Panc1 (cell line): ENCODE data around the gene SEL1L2. TPM values are rescaled to one million over a fixed set of nuclear protein-coding genes. Genes with fewer than 3 reads are reported as not detected.

Experiments
- ATAC-seq: fragments of 200-7000 bp; cut with Tn5 transposase; 2 replicates; pipeline ENCODE4 v1.9.1; 2020; ENCODE audit warnings: mild to moderate bottlenecking, moderate library complexity
- BruUV-seq: library from RNA; stranded (reverse); fragments of 400-500 nt; replicated peaks from 2 replicates; lab custom pipeline; 2021; lab: Mats Ljungman, UMichigan
- CTCF ChIA-PET: fragments of 300-600 bp; sonication (Branson Sonifier 250); formaldehyde crosslinking; loops from one replicate; lab custom pipeline; 2022; ENCODE audit warnings: antibody characterized with exemption; lab: Charles Lee
- POLR2A ChIA-PET: fragments of 300-600 bp; sonication (Branson Sonifier 250); formaldehyde crosslinking; loops from one replicate; lab custom pipeline; 2022; ENCODE audit warnings: antibody characterized with exemption; lab: Charles Lee
- DNase-seq: peaks from one replicate; pipeline ENCODE4 v3.0.0-alpha.2; 2010; ENCODE audit warnings: low read depth, low spot score
- H3K27ac ChIP-seq: 2 replicates; pipeline ENCODE4 v1.5.1; 2011; ENCODE audit warnings: mild to moderate bottlenecking, low read length, inconsistent platforms
- H3K27me3 ChIP-seq: fragments of 200-500 bp; sonication (Bioruptor generic); 2 replicates; pipeline ENCODE4 v1.6.0; 2014; ENCODE audit warnings: low read length, inconsistent platforms; ENCODE audit not compliant: control insufficient read depth, insufficient read depth
- H3K36me3 ChIP-seq: fragments of 200-500 bp; sonication (Bioruptor generic); 2 replicates; pipeline ENCODE4 v1.5.1; 2014; ENCODE audit warnings: inconsistent platforms, mild to moderate bottlenecking, low read length, moderate library complexity; ENCODE audit not compliant: control insufficient read depth, insufficient read depth
- H3K4me1 ChIP-seq: 2 replicates; pipeline ENCODE4 v1.5.1; 2011; ENCODE audit warnings: inconsistent platforms, mild to moderate bottlenecking, low read length, moderate library complexity; ENCODE audit not compliant: control insufficient read depth, insufficient read depth
- H3K4me3 ChIP-seq, 2 experiments: 2 replicates each; pipeline ENCODE4 v1.5.1; 2011 to 2012; ENCODE audit warnings: low read depth in 2 of 2, low read length in 2 of 2, mild to moderate bottlenecking in 2 of 2, inconsistent platforms in 1 of 2, moderate library complexity in 1 of 2
- H3K9me3 ChIP-seq: fragments of 200-500 bp; sonication (Bioruptor generic); 2 replicates; pipeline ENCODE4 v1.5.1; 2014; ENCODE audit warnings: low read depth, mild to moderate bottlenecking, inconsistent platforms, low read length, moderate library complexity; ENCODE audit not compliant: control insufficient read depth, insufficient read depth
- CTCF ChIP-seq: fragments of 450-650 bp; IDR thresholded peaks from 2 replicates; pipeline ENCODE4 v1.5.1; 2017; ENCODE audit warnings: mild to moderate bottlenecking
- POLR2AphosphoS5 ChIP-seq: IDR thresholded peaks from 2 replicates; pipeline ENCODE4 v1.6.1; 2012; ENCODE audit warnings: mild to moderate bottlenecking, low read depth, low read length, moderate library complexity
- SIN3A ChIP-seq: IDR thresholded peaks from 2 replicates; pipeline ENCODE4 v1.6.1; 2012; ENCODE audit warnings: low read depth, mild to moderate bottlenecking, low read length, moderate library complexity, borderline replicate concordance; ENCODE audit not compliant: insufficient read depth
- TCF7L2 ChIP-seq: IDR thresholded peaks from 2 replicates; pipeline ENCODE4 v1.6.1; 2011; ENCODE audit warnings: mild to moderate bottlenecking, low read depth, low read length, inconsistent platforms
- in situ Hi-C: cut with HindIII; loops from 2 replicates; pipeline ENCODE4 v1.10.0; 2016; ENCODE audit warnings: low sequenced_read_pairs, low pct_unique_long_range_greater_than_20kb
- intact Hi-C: fragments of 100-400 bp; cut with micrococcal nuclease; formaldehyde crosslinking; loops from one replicate; pipeline ENCODE4 v1.10.0; 2022; ENCODE audit not compliant: unreplicated experiment
- total RNA-seq: library from RNA; stranded (reverse); gene quantifications from one replicate; pipeline ENCODE4 v1.2.1, GENCODE V29; 2021; ENCODE audit not compliant: unreplicated experiment
- TF ChIP-seq, protein P1 (sequence below), 2 experiments: IDR thresholded peaks; 2 replicates each; pipeline ENCODE4 v1.6.1; 2011 to 2012; ENCODE audit warnings: low read depth in 2 of 2, control low read depth in 1 of 2, low read length in 1 of 2, mild to moderate bottlenecking in 1 of 2, moderate library complexity in 1 of 2; ENCODE audit not compliant: insufficient read depth in 1 of 2

SEL1L2 gene
- total RNA-seq, 1 experiment from 2014 or later = not detected

DNA sequence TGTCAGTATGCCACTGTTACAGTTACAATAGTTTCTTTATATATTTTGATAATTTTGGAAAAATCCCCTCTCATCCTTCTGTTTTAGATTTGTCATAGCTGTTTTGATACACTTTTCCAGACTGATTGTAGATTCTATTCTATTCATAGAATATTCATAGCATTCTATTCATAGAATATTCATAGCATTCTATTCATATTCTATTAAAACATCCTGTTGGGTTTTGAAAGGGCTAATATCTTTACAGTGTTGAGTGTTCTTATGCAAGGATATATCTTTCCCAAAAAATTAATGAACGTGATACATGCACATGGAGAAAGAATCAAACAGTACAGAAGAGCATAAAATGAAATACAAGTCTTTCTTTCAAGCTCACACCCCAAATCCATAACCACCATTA lies 42.9 kb upstream of the SEL1L2 start:
- BruUV-seq = no TSS peak
- Histone ChIP-seq H3K4me1 (no peaks in the 10 kb centered on the region), H3K27ac (no peak overlapping the region), H3K27me3 (no peaks in the 10 kb centered on the region), H3K9me3 (no peaks in the 10 kb centered on the region), H3K36me3 (no peaks in the 10 kb centered on the region), H3K4me3 (no peak overlapping the region)
- no peak for DNase-seq
- in situ Hi-C loops = no loop called here
- CTCF ChIA-PET = no interaction called here
- no peak for ATAC-seq
- TF ChIP-seq TCF7L2 (no peak), POLR2AphosphoS5 (no peak), CTCF (no peak), SIN3A (no peak)
- TF ChIP-seq, protein P1, sequence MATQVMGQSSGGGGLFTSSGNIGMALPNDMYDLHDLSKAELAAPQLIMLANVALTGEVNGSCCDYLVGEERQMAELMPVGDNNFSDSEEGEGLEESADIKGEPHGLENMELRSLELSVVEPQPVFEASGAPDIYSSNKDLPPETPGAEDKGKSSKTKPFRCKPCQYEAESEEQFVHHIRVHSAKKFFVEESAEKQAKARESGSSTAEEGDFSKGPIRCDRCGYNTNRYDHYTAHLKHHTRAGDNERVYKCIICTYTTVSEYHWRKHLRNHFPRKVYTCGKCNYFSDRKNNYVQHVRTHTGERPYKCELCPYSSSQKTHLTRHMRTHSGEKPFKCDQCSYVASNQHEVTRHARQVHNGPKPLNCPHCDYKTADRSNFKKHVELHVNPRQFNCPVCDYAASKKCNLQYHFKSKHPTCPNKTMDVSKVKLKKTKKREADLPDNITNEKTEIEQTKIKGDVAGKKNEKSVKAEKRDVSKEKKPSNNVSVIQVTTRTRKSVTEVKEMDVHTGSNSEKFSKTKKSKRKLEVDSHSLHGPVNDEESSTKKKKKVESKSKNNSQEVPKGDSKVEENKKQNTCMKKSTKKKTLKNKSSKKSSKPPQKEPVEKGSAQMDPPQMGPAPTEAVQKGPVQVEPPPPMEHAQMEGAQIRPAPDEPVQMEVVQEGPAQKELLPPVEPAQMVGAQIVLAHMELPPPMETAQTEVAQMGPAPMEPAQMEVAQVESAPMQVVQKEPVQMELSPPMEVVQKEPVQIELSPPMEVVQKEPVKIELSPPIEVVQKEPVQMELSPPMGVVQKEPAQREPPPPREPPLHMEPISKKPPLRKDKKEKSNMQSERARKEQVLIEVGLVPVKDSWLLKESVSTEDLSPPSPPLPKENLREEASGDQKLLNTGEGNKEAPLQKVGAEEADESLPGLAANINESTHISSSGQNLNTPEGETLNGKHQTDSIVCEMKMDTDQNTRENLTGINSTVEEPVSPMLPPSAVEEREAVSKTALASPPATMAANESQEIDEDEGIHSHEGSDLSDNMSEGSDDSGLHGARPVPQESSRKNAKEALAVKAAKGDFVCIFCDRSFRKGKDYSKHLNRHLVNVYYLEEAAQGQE (IDR thresholded peaks at IDR 0.05; ENCODE audit: insufficient read depth in 1 of 2, low read depth in 2 of 2, low read length in 1 of 2) = no peak
- intact Hi-C loops = no loop called here
- POLR2A ChIA-PET = no interaction called here

- in situ Hi-C loops (no loop called here), intact Hi-C loops (no loop called here)
- TF ChIP-seq SIN3A (no peak), TCF7L2 (no peak), POLR2AphosphoS5 (no peak), CTCF (no peak)
- TF ChIP-seq, protein P1 (IDR thresholded peaks at IDR 0.05; ENCODE audit: insufficient read depth in 1 of 2, low read depth in 2 of 2, low read length in 1 of 2) = no peak
- Histone ChIP-seq H3K4me1 (no peaks in the 10 kb centered on the region), H3K9me3 (no peaks in the 10 kb centered on the region), H3K27ac (no peak overlapping the region), H3K27me3 (no peaks in the 10 kb centered on the region), H3K4me3 (no peak overlapping the region), H3K36me3 (no peaks in the 10 kb centered on the region)
- no TSS peak for BruUV-seq
- no peak for DNase-seq
- ATAC-seq = no peak
- POLR2A ChIA-PET = no interaction called here
- CTCF ChIA-PET = no interaction called here
These were observed 40.6 kb upstream of the SEL1L2 start for GRCh38 chr20:14030991-14031390.
